ENCODE measurements around the gene PLPPR1.

DNA sequence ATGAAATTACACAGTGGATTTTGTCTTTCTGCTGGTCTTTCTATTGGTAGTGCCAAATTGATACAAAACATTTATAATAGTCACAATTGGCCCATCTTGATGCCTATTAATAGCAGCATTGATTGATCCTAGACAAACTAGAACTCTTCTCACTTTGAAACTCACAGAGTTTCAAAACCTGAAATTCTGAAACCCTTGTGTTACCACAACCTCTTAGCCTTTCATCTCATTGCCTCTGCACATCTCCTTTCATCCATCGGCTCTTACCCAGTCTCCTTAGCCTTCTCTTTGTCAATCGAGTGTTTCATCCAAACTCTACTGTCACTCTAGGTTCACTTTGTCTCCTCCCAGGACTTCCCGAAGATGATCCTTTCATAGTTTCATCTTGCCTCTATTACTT lies 22.1 kb downstream of the PLPPR1 start:
- TF ChIP-seq, protein P1, sequence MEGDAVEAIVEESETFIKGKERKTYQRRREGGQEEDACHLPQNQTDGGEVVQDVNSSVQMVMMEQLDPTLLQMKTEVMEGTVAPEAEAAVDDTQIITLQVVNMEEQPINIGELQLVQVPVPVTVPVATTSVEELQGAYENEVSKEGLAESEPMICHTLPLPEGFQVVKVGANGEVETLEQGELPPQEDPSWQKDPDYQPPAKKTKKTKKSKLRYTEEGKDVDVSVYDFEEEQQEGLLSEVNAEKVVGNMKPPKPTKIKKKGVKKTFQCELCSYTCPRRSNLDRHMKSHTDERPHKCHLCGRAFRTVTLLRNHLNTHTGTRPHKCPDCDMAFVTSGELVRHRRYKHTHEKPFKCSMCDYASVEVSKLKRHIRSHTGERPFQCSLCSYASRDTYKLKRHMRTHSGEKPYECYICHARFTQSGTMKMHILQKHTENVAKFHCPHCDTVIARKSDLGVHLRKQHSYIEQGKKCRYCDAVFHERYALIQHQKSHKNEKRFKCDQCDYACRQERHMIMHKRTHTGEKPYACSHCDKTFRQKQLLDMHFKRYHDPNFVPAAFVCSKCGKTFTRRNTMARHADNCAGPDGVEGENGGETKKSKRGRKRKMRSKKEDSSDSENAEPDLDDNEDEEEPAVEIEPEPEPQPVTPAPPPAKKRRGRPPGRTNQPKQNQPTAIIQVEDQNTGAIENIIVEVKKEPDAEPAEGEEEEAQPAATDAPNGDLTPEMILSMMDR (IDR thresholded peaks at IDR 0.05; ENCODE audit: extremely low read depth in 1 of 2, insufficient read depth in 1 of 2, low read depth in 1 of 2, low read length in 2 of 2): no peak
- TF ChIP-seq POLR2A (IDR thresholded peaks at IDR 0.05; ENCODE audit: low read depth, low read length) (no peak), MAX (IDR thresholded peaks at IDR 0.05; ENCODE audit: insufficient read depth, insufficient read length) (no peak), POLR2AphosphoS5 (IDR thresholded peaks at IDR 0.05; ENCODE audit: insufficient read depth, low read depth, low read length) (no peak), MYC (IDR thresholded peaks at IDR 0.05; ENCODE audit: low read depth, low read length) (no peak)
